Body of pancreas (tissue), 4 donors: ENCODE results near the gene AGBL4.

ENCODE experiments used
- POLR2A ChIP-seq, 3 donors: fragments of 450-650 bp; IDR thresholded peaks; one replicate each; pipeline ENCODE4 v1.6.1; 2016; ENCODE audit warnings: antibody characterized with exemption in 3 of 3, mild to moderate bottlenecking in 2 of 3
- TF ChIP-seq, protein P1 (sequence below), 7 experiments: fragments of 450-650 bp in 4 of 7; fragments of 200-600 bp in 3 of 7; sonication (generic) in 3 of 7; IDR thresholded peaks; one replicate each; pipeline ENCODE4 v1.5.1; 2016 to 2019; ENCODE audit warnings: antibody characterized with exemption in 7 of 7

GRCh38 chr1:49036700-49037099, 987.1 kb downstream of the AGBL4 start:
- TF ChIP-seq, protein P1, sequence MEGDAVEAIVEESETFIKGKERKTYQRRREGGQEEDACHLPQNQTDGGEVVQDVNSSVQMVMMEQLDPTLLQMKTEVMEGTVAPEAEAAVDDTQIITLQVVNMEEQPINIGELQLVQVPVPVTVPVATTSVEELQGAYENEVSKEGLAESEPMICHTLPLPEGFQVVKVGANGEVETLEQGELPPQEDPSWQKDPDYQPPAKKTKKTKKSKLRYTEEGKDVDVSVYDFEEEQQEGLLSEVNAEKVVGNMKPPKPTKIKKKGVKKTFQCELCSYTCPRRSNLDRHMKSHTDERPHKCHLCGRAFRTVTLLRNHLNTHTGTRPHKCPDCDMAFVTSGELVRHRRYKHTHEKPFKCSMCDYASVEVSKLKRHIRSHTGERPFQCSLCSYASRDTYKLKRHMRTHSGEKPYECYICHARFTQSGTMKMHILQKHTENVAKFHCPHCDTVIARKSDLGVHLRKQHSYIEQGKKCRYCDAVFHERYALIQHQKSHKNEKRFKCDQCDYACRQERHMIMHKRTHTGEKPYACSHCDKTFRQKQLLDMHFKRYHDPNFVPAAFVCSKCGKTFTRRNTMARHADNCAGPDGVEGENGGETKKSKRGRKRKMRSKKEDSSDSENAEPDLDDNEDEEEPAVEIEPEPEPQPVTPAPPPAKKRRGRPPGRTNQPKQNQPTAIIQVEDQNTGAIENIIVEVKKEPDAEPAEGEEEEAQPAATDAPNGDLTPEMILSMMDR (IDR thresholded peaks at IDR 0.05) = no peak
- no peak for TF ChIP-seq POLR2A (IDR thresholded peaks at IDR 0.05)
